Cardiac muscle cell (in vitro differentiated cells and primary cell): ENCODE measurements around the gene PBX1. TPM values are rescaled to one million over a fixed set of nuclear protein-coding genes. Genes with fewer than 3 reads are reported as not detected.
A peak's percentile ranks its signal among the peaks of the same experiment; 100 is the strongest.

Source experiments
- DNase-seq, 2 donors: peaks; one replicate each; pipeline versions ENCODE4 v3.0.0 to v3.0.0-alpha.2; 2010 to 2017; ENCODE audit warnings: low read depth in 1 of 2, low spot score in 1 of 2
- H3K27ac ChIP-seq: fragments of 200-600 bp; sonication (generic); 2 replicates; pipeline ENCODE4 v1.5.1; 2016
- H3K27me3 ChIP-seq: fragments of 200-600 bp; sonication (generic); 2 replicates; pipeline ENCODE4 v1.6.0; 2016; ENCODE audit warnings: control low read depth
- H3K36me3 ChIP-seq: fragments of 200-600 bp; sonication (generic); 2 replicates; pipeline ENCODE4 v1.5.1; 2016; ENCODE audit warnings: control low read depth
- H3K4me1 ChIP-seq: fragments of 200-600 bp; sonication (generic); 2 replicates; pipeline ENCODE4 v1.8.1; 2017; ENCODE audit warnings: low read depth, mild to moderate bottlenecking, mixed run types
- H3K4me3 ChIP-seq: fragments of 200-600 bp; sonication (generic); 2 replicates; pipeline ENCODE4 v1.5.1; 2016; ENCODE audit warnings: mild to moderate bottlenecking
- H3K9me3 ChIP-seq: fragments of 200-600 bp; sonication (generic); 2 replicates; pipeline ENCODE4 v1.5.1; 2017; ENCODE audit warnings: low read depth, mild to moderate bottlenecking, control low read depth
- CTCF ChIP-seq: IDR thresholded peaks from 2 replicates; pipeline ENCODE4 v1.5.1; 2012; ENCODE audit warnings: low read depth, mild to moderate bottlenecking, low read length
- polyA plus RNA-seq: library from polyadenylated mRNA; unstranded; fragments of >200 nt; fragmentation: Nextera tagmentation; extraction: Ambion mirVana; gene quantifications from 2 replicates; pipeline ENCODE4 v1.2.1, GENCODE V29; 2016
- total RNA-seq: library from RNA; depleted of rRNA; stranded (reverse); fragments of >200 nt; gene quantifications from 2 replicates; pipeline ENCODE4 v1.2.3, GENCODE V29; 2016

Gene PBX1
- total and polyA plus RNA-seq, 2 experiments from 2014 or later: 43.5 to 182 TPM

- no peak overlapping the region for H3K4me3 ChIP-seq
- peak overlapping the region; percentile 74 for H3K27ac ChIP-seq
- peaks cover 39% of the 10 kb centered on the region for H3K4me1 ChIP-seq
- no peak for DNase-seq
- H3K9me3 ChIP-seq: no peaks in the 10 kb centered on the region
- no peaks in the 10 kb centered on the region for H3K36me3 ChIP-seq
- no peaks in the 10 kb centered on the region for H3K27me3 ChIP-seq
- no peak for TF ChIP-seq CTCF
These were observed 111.8 kb downstream of the PBX1 start for GRCh38 chr1:164670786-164671185.

GRCh38 chr1:164671323-164671965 lies 112.5 kb downstream of the PBX1 start:
- Histone ChIP-seq H3K27ac (peak overlapping the region; percentile 70), H3K36me3 (no peaks in the 10 kb centered on the region), H3K4me1 (peaks cover 39% of the 10 kb centered on the region), H3K27me3 (no peaks in the 10 kb centered on the region), H3K4me3 (no peak overlapping the region), H3K9me3 (no peaks in the 10 kb centered on the region)
- no peak for TF ChIP-seq CTCF
- DNase-seq: no peak

GRCh38 chr1:164671966-164672571 lies 113.1 kb downstream of the PBX1 start:
- Histone ChIP-seq H3K36me3 (no peaks in the 10 kb centered on the region), H3K27me3 (no peaks in the 10 kb centered on the region), H3K9me3 (no peaks in the 10 kb centered on the region), H3K27ac (peak overlapping the region; percentile 34), H3K4me3 (no peak overlapping the region), H3K4me1 (peaks cover 36% of the 10 kb centered on the region)
- DNase-seq: no peak
- no peak for TF ChIP-seq CTCF

- Histone ChIP-seq H3K4me1 (peaks cover 30% of the 10 kb centered on the region), H3K27me3 (no peaks in the 10 kb centered on the region), H3K36me3 (no peaks in the 10 kb centered on the region), H3K9me3 (no peaks in the 10 kb centered on the region), H3K4me3 (no peak overlapping the region), H3K27ac (peak overlapping the region; percentile 34)
- DNase-seq: no peak
- no peak for TF ChIP-seq CTCF
These were observed 113.6 kb downstream of the PBX1 start for GRCh38 chr1:164672588-164672987.

- DNase-seq: no peak
- no peaks in the 10 kb centered on the region for H3K36me3 ChIP-seq
- no peak overlapping the region for H3K4me3 ChIP-seq
- peaks cover 28% of the 10 kb centered on the region for H3K4me1 ChIP-seq
- no peaks in the 10 kb centered on the region for H3K27me3 ChIP-seq
- no peak overlapping the region for H3K27ac ChIP-seq
- no peaks in the 10 kb centered on the region for H3K9me3 ChIP-seq
- peak; percentile 55 for TF ChIP-seq CTCF
These were observed 114.7 kb downstream of the PBX1 start for GRCh38 chr1:164673584-164674214.
